ENCODE results near the gene FAM135A.

GRCh38 chr6:70375166-70375565, 38.1 kb upstream of the FAM135A start:
- TF ChIP-seq CTCF (IDR thresholded peaks at IDR 0.05) (no peak), POLR2A (IDR thresholded peaks at IDR 0.05) (no peak)
